Natural killer cell (primary cell): ENCODE data around the gene CKAP4. TPM values are rescaled to one million over a fixed set of nuclear protein-coding genes. Genes with fewer than 3 reads are reported as not detected.
A peak's percentile ranks its signal among the peaks of the same experiment; 100 is the strongest.

Experiments used
- ATAC-seq, 3 donors: fragments of 150-1000 bp in 2 of 3; fragments of 200-7000 bp in 1 of 3; cut with Tn5 transposase; 1 replicate in 1 of 3; 2 replicates in 2 of 3; pipeline ENCODE4 v1.10.0; 2021; ENCODE audit warnings: mild to moderate bottlenecking in 2 of 3, moderate library complexity in 2 of 3
- DNase-seq, 2 donors: peaks; one replicate each; pipeline versions ENCODE4 v3.0.0 to v3.0.0-alpha.2; 2013 to 2021; ENCODE audit warnings: mixed read lengths in 1 of 2
- H3K27ac ChIP-seq: one replicate; pipeline ENCODE4 v1.5.1; 2013; ENCODE audit warnings: mild to moderate bottlenecking, low read length
- H3K27me3 ChIP-seq: one replicate; pipeline ENCODE4 v1.6.1; 2013; ENCODE audit warnings: low read length; ENCODE audit not compliant: control insufficient read depth, insufficient read depth
- H3K36me3 ChIP-seq: one replicate; pipeline ENCODE4 v1.6.1; 2013; ENCODE audit warnings: low read length; ENCODE audit not compliant: control insufficient read depth, insufficient read depth
- H3K4me1 ChIP-seq: one replicate; pipeline ENCODE4 v1.6.1; 2013; ENCODE audit warnings: low read length; ENCODE audit not compliant: control insufficient read depth, insufficient read depth
- H3K4me3 ChIP-seq: one replicate; pipeline ENCODE4 v1.5.1; 2013; ENCODE audit warnings: low read length
- H3K9me3 ChIP-seq: one replicate; pipeline ENCODE4 v1.6.1; 2013; ENCODE audit warnings: low read length; ENCODE audit not compliant: control insufficient read depth, insufficient read depth
- H3K27ac Mint-ChIP-seq, 2 donors: one replicate each; pipeline ENCODE4 v1.8.0; 2022; ENCODE audit warnings: mild to moderate bottlenecking in 2 of 2, mixed read lengths in 2 of 2, moderate library complexity in 1 of 2
- H3K27me3 Mint-ChIP-seq, 2 donors: one replicate each; pipeline ENCODE4 v1.8.0; 2022; ENCODE audit warnings: low read depth in 2 of 2, mixed read lengths in 2 of 2
- H3K36me3 Mint-ChIP-seq: one replicate; pipeline ENCODE4 v1.8.0; 2022; ENCODE audit warnings: mixed read lengths
- H3K4me1 Mint-ChIP-seq, 2 donors: one replicate each; pipeline ENCODE4 v1.8.0; 2022; ENCODE audit warnings: mixed read lengths in 2 of 2
- H3K4me3 Mint-ChIP-seq: one replicate; pipeline ENCODE4 v1.8.0; 2022; ENCODE audit warnings: mild to moderate bottlenecking, moderate library complexity, mixed read lengths
- H3K9me3 Mint-ChIP-seq, 2 donors: one replicate each; pipeline ENCODE4 v1.8.0; 2022; ENCODE audit warnings: mixed read lengths in 2 of 2
- WGBS: methylation state at CpG from one replicate; pipeline ENCODE4 v1.1.7; 2013; ENCODE audit warnings: missing lambda C conversion rate; ENCODE audit not compliant: insufficient coverage; 5-methylcytosine and 5-hydroxymethylcytosine counted together
- intact Hi-C: fragments of 100-400 bp; cut with micrococcal nuclease; formaldehyde crosslinking; loops from one replicate; pipeline ENCODE4 v1.14.2; 2022
- total RNA-seq, 4 donors: library from RNA; stranded (reverse); fragments of 120-200 nt in 1 of 4; gene quantifications; one replicate each; pipeline versions ENCODE4 v1.2.3 to v1.2.4, GENCODE V29; 2013 to 2022
- TF ChIP-seq, protein P1 (sequence below): fragments of 200-600 bp; IDR thresholded peaks from one replicate; pipeline ENCODE4 v1.8.0; 2022; ENCODE audit warnings: antibody characterized with exemption

The CKAP4 gene
- total RNA-seq, 3 donors from 2014 or later (not counting 1 experiment from before 2014, with no cell fraction given), result 2.0 to 19.4 (median 2.0) TPM

DNA sequence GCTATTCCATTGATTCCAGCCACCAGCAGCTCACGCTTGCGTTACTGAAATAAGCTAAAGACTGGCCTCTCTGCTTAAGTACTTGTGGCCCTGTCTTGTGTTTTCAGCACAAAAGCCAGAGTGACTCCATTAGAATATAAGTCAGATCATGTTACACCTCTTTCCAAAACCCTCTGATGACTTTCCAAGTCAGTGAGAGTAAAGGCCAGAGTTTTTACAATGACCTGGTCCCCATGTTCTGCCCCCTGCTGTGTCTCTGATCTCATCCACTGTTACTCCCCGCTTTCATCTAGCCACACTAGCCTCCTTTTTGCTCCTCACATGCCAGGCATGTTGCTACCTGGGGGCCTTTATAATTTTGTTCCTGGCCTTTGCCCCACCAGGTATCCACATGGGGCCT lies 6.9 kb upstream of the CKAP4 start:
- Histone ChIP-seq H3K27me3 (no peaks in the 10 kb centered on the region), H3K4me1 (no peaks in the 10 kb centered on the region), H3K4me3 (no peak overlapping the region), H3K36me3 (no peaks in the 10 kb centered on the region), H3K27ac (no peak overlapping the region), H3K9me3 (no peaks in the 10 kb centered on the region)
- 98% methylated on average over 3 of the region's 3 CpGs for WGBS
- TF ChIP-seq, protein P1, sequence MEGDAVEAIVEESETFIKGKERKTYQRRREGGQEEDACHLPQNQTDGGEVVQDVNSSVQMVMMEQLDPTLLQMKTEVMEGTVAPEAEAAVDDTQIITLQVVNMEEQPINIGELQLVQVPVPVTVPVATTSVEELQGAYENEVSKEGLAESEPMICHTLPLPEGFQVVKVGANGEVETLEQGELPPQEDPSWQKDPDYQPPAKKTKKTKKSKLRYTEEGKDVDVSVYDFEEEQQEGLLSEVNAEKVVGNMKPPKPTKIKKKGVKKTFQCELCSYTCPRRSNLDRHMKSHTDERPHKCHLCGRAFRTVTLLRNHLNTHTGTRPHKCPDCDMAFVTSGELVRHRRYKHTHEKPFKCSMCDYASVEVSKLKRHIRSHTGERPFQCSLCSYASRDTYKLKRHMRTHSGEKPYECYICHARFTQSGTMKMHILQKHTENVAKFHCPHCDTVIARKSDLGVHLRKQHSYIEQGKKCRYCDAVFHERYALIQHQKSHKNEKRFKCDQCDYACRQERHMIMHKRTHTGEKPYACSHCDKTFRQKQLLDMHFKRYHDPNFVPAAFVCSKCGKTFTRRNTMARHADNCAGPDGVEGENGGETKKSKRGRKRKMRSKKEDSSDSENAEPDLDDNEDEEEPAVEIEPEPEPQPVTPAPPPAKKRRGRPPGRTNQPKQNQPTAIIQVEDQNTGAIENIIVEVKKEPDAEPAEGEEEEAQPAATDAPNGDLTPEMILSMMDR, result no peak
- intact Hi-C loops, result no loop called here
- no peak for ATAC-seq
- Mint-ChIP-seq H3K4me1 (no peaks in the 10 kb centered on the region), H3K4me3 (no peak overlapping the region), H3K27me3 (no peaks in the 10 kb centered on the region), H3K27ac (no peak overlapping the region), H3K9me3 (no peaks in the 10 kb centered on the region), H3K36me3 (no peaks in the 10 kb centered on the region)
- DNase-seq, result no peak

DNA sequence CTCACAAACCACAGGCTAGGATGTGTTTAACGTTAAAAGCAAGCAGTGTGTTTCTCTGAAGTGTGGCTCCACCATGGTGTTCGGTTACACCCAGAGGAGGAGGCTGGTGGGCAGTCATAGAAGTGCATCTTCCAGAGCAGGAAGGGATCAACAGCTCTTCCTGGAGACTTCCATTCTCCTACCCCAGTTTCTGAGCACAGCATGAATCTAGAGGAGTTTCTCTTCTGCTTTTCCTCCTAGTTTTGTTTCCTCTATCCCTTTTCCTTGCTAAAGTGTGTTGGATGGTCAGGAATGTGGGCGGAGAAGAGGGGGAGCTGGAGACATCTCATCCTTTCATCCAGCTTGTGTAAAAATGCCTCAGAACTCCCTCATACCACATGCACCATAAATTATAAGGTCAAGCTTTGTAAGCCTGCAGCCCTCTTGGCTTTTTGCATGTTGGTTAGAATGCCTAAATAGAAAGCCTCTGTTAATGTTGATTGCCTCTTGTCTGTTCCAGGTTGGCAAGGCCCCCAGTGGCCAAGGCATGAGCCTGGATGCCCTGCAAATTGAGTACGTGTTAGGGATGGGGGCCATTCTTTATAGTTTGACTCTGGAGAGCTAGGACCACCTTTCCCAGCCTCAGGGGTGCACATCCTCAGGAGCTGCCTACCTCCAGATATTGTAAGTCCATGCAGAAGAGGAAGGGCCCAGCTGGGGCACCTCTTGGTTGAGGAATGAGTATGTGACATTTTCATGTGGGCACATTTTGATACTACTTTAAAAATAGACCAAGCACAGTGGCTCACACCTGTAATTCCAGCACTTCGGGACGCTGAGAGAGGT lies 4.0 kb upstream of the CKAP4 start:
- peaks cover 0 to 9% of the 10 kb centered on the region in 2 donors for H3K4me1 Mint-ChIP-seq
- ATAC-seq (no peak), DNase-seq (no peak)
- intact Hi-C loops, result no loop called here
- no peaks in the 10 kb centered on the region for H3K36me3 Mint-ChIP-seq
- Histone ChIP-seq H3K4me3 (no peak overlapping the region), H3K4me1 (peaks cover 17% of the 10 kb centered on the region), H3K27me3 (no peaks in the 10 kb centered on the region), H3K9me3 (no peaks in the 10 kb centered on the region), H3K27ac (no peak overlapping the region), H3K36me3 (no peaks in the 10 kb centered on the region)
- H3K9me3 Mint-ChIP-seq, result no peaks in the 10 kb centered on the region
- H3K27ac Mint-ChIP-seq, result no peak overlapping the region
- H3K27me3 Mint-ChIP-seq, result no peaks in the 10 kb centered on the region
- TF ChIP-seq, protein P1, result no peak
- WGBS, result 83% methylated on average over 5 of the region's 6 CpGs
- no peak overlapping the region for H3K4me3 Mint-ChIP-seq

DNA sequence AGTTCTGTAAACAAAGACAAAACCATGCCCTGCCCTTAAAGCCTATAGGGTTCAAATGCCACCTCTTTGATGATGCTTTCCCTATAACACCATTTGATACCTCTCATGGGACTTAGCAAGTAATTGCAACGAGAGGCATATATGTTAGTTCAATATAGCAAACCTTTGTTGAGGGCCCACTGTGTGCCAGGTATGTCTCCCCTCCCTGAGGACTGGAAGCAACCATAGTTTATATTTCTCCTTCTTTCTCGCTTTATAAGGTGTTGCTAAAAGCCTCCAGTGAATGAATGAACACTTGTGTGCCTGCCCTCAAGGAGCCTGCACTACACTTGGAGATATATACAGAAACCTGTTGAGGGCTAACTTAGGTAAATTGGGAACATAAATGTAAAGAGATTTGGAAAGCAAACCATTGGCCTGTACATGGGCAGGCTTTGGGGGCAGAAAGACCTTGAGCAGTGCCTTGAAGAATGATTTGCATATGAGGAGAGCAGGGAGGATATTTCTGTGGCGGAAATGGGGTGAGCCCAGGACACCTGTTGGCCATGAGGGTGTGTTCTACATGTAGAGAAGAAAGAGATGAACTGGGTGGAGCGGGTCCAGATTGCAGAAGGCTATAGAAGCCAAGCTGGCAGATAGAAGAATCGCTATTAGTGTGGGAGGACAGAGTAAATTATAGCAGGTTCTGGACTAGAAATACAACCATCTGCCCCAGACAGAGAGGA lies 1.8 kb upstream of the CKAP4 start:
- intact Hi-C loops, result loop anchor here (5.0 kb wide), 1 partner anchor 108 kb away; the partner anchor contains the start of gene POLR3B
- H3K4me3 ChIP-seq, result no peak overlapping the region
- Mint-ChIP-seq H3K4me3 (peak overlapping the region; percentile 77), H3K4me1 (peaks cover 0 to 9% of the 10 kb centered on the region in 2 donors), H3K36me3 (no peaks in the 10 kb centered on the region), H3K27ac (peak overlapping the region; percentile 7 to 11), H3K9me3 (no peaks in the 10 kb centered on the region), H3K27me3 (peaks cover 5 to 6% of the 10 kb centered on the region in 2 donors)
- 62% methylated on average over 4 of the region's 5 CpGs for WGBS
- H3K27ac ChIP-seq, result peak overlapping the region; percentile 80
- no peaks in the 10 kb centered on the region for H3K27me3 ChIP-seq
- H3K36me3 ChIP-seq, result no peaks in the 10 kb centered on the region
- TF ChIP-seq, protein P1, result no peak
- ATAC-seq, result no peak
- H3K9me3 ChIP-seq, result no peaks in the 10 kb centered on the region
- DNase-seq, result peak in 1 of 2 donors; percentile 38
- peaks cover 29% of the 10 kb centered on the region for H3K4me1 ChIP-seq
